HFF-Myc (cell line): Measurements from ENCODE around the gene NEK5.

Experiments used
- DNase-seq: peaks from one replicate; pipeline ENCODE4 v3.0.0-alpha.2; 2011; ENCODE audit warnings: low read depth; ENCODE audit errors: extremely low read depth
- H3K4me3 ChIP-seq: replicated peaks from 2 replicates; pipeline ENCODE4 v1.5.1; 2011; ENCODE audit warnings: low read depth, mild to moderate bottlenecking, control low read depth, low read length
- TF ChIP-seq, protein P1 (sequence below): IDR thresholded peaks from 2 replicates; pipeline ENCODE4 v1.5.1; 2012; ENCODE audit warnings: mild to moderate bottlenecking, low read depth, low read length, control low read depth; ENCODE audit errors: missing control alignments

Gene NEK5

DNA sequence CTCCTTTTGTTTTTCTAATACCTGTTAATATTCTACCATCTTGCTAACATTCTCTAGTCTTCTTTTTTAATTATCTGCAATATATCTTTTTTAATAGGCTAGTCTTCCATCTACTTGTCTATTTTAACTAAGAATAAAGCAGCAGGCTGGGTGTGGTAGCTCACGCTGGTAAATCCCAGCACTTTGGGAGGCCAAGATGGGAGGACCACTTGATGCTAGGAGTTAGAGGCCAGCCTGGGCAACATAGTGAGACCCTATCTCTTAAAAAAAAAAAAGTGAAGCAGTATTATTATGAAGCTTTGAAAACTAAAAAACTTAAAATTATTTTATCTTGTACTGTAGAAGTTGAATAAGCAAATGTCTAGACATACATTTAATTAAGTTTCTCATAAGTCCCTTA is 101.0 kb downstream of the NEK5 start:
- no peak for DNase-seq
- TF ChIP-seq, protein P1, sequence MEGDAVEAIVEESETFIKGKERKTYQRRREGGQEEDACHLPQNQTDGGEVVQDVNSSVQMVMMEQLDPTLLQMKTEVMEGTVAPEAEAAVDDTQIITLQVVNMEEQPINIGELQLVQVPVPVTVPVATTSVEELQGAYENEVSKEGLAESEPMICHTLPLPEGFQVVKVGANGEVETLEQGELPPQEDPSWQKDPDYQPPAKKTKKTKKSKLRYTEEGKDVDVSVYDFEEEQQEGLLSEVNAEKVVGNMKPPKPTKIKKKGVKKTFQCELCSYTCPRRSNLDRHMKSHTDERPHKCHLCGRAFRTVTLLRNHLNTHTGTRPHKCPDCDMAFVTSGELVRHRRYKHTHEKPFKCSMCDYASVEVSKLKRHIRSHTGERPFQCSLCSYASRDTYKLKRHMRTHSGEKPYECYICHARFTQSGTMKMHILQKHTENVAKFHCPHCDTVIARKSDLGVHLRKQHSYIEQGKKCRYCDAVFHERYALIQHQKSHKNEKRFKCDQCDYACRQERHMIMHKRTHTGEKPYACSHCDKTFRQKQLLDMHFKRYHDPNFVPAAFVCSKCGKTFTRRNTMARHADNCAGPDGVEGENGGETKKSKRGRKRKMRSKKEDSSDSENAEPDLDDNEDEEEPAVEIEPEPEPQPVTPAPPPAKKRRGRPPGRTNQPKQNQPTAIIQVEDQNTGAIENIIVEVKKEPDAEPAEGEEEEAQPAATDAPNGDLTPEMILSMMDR: no peak
- H3K4me3 ChIP-seq: no peak overlapping the region

DNA sequence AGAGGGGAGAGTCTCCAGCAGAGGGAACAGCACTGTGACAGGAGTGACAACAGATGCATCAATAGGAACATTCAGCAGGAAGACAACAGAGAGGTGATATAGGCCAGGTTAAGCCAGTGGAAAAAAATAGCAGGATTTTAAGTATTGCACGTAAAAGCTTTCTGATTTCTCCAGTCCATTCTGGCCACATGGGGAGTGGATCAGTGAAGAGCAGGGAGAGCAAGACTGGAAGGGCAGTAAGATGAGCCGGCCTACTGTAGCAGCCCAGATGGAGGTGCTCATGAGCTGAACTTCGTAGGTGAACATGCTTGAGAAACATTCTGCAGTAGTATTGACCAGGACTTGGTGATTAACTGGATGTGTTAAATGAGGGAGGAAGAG is 102.6 kb downstream of the NEK5 start:
- DNase-seq: no peak
- H3K4me3 ChIP-seq: no peak overlapping the region
- TF ChIP-seq, protein P1: no peak

DNA sequence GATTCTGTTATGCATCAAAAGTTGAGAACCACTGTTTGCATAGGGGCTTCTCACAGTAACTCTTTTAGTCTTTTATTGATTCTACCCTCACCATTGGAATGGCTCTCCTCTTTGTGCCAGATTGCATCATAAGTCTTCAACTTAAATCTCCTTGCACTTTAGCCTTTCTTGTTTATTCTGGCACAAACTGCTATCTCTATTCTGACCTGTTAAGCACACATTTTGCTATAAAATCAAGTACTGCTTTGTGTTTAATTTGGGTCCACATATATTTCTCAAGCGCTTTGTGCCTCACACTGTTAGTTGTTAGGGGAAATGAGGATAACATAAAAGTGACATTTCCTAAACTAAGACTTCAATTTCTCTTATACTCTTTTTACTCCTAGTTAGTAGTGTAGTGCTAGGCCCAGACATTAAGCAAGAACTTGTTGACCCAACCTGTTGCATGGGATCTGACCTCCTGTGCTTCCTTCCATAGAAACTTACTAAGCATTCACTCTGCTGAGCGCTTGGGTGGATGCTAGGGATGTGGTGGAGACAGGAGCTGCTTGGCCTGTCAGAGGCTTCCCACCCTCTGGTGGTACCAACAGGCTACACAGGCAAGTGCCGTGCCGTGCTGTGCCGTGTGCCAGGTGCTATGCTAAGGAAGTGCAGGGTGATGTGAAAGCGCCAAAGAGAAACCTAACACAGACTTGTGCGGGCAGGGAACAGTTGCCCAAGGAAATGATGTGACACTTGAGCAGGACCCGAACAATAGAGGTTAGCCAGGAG is 103.2 kb downstream of the NEK5 start:
- no peak for DNase-seq
- TF ChIP-seq, protein P1: no peak

DNA sequence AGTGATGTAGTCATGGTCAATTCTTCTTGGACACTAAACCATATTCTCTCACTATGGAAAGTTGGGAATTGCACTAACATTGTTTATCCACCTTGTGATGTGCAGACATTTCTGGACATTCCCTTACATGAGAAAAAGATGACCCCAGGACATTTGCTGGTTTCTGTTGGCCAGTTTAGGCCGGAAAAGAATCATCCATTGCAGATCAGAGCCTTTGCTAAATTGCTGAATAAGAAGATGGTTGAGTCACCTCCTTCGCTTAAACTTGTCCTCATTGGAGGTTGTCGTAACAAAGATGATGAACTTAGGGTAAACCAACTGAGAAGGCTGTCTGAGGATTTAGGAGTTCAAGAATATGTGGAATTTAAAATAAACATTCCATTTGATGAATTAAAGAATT is 104.4 kb downstream of the NEK5 start, which contains the start of gene UTP14C:
UTP14C (plus strand) TSS at position 211 of the 400 bp plus-strand sequence. CDS start 4,114 bp downstream, outside the sequence.
- H3K4me3 ChIP-seq: no peak within 1 kb of the TSS
- TF ChIP-seq, protein P1: no peak
- DNase-seq: no peak

More for the DNA sequence above, 103.2 kb downstream of the NEK5 start:
- no peak overlapping the region for H3K4me3 ChIP-seq

DNA sequence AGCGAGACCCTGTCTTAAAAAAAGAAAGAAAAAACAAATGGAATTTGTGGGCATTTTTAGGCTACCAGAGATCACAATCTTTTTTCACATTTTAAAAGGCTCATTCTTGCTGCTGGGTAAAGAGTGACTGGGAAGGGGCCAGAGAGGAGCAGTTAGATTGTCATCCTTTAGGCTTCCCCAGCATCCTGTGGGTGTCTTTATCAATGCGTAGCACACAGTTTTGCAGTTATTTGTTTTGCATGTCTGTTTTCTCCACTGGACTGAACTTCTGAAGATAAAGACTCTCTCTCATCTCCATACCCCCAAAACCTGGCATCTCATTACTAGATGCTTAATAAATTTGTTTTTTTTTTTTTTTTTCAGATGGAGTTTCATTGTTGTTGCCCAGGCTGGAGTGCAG is 106.5 kb downstream of the NEK5 start:
- TF ChIP-seq, protein P1: no peak
- DNase-seq: no peak
- no peak overlapping the region for H3K4me3 ChIP-seq

- H3K4me3 ChIP-seq: no peak overlapping the region
- no peak for DNase-seq
- TF ChIP-seq, protein P1: no peak
These were observed 108.7 kb downstream of the NEK5 start for GRCh38 chr13:52020191-52020590.
